DOHH2 (cell line): Measurements from ENCODE around the gene PKD1L1.
A peak's percentile ranks its signal among the peaks of the same experiment; 100 is the strongest.

Source experiments
- H3F3A ChIP-seq: fragments of 200-600 bp; sonication (generic), shearing (Covaris generic); 2 replicates; pipeline ENCODE4 v1.6.0; 2016; ENCODE audit warnings: antibody characterized with exemption, mild to moderate bottlenecking; ENCODE audit not compliant: control insufficient read depth, insufficient read depth
- H3K27ac ChIP-seq: fragments of 200-600 bp; sonication (generic); 2 replicates; pipeline ENCODE4 v1.5.1; 2014; ENCODE audit warnings: low read depth, mild to moderate bottlenecking, low read length, moderate library complexity
- H3K27me3 ChIP-seq: fragments of 200-600 bp; sonication (generic); 2 replicates; pipeline ENCODE4 v1.6.1; 2014; ENCODE audit warnings: mild to moderate bottlenecking, low read length, mixed read lengths; ENCODE audit not compliant: control insufficient read depth
- H3K36me3 ChIP-seq: fragments of 200-600 bp; sonication (generic); 2 replicates; pipeline ENCODE4 v1.6.1; 2014; ENCODE audit warnings: mild to moderate bottlenecking, low read length, moderate library complexity, mixed read lengths; ENCODE audit not compliant: control insufficient read depth
- H3K4me1 ChIP-seq: fragments of 200-600 bp; sonication (generic); 2 replicates; pipeline ENCODE4 v1.6.1; 2014; ENCODE audit warnings: mild to moderate bottlenecking, low read length, mixed read lengths; ENCODE audit not compliant: control insufficient read depth
- H3K4me2 ChIP-seq: fragments of 200-600 bp; sonication (generic); 2 replicates; pipeline ENCODE4 v1.6.0; 2014; ENCODE audit warnings: mild to moderate bottlenecking, low read length, moderate library complexity
- H3K4me3 ChIP-seq: fragments of 200-600 bp; sonication (generic); 2 replicates; pipeline ENCODE4 v1.5.1; 2014; ENCODE audit warnings: mild to moderate bottlenecking, low read length, mixed read lengths
- H3K79me2 ChIP-seq: fragments of 200-600 bp; sonication (generic); 2 replicates; pipeline ENCODE4 v1.6.1; 2014; ENCODE audit warnings: mild to moderate bottlenecking, low read length, mixed read lengths; ENCODE audit not compliant: control insufficient read depth
- H3K9me2 ChIP-seq: fragments of 200-600 bp; sonication (generic); replicated peaks from 2 replicates; pipeline ENCODE4 v1.6.1; 2014; ENCODE audit warnings: mild to moderate bottlenecking, low read length, mixed read lengths; ENCODE audit not compliant: control insufficient read depth
- H3K9me3 ChIP-seq: fragments of 200-600 bp; sonication (generic); 2 replicates; pipeline ENCODE4 v1.6.1; 2014; ENCODE audit warnings: antibody characterized with exemption, low read length, mixed read lengths; ENCODE audit not compliant: control insufficient read depth, insufficient read depth
- H4K20me1 ChIP-seq: fragments of 200-600 bp; sonication (generic); 2 replicates; pipeline ENCODE4 v1.6.0; 2014; ENCODE audit warnings: low read depth, mild to moderate bottlenecking, antibody characterized with exemption, low read length, moderate library complexity; ENCODE audit not compliant: control insufficient read depth, insufficient read depth
- EZH2phosphoT487 ChIP-seq: fragments of 200-600 bp; sonication (generic); IDR thresholded peaks from 2 replicates; pipeline ENCODE4 v1.6.1; 2017; ENCODE audit warnings: borderline replicate concordance, mild to moderate bottlenecking, antibody characterized with exemption, low read length, moderate library complexity, mixed read lengths
- TF ChIP-seq, protein P1 (sequence below): fragments of 200-600 bp; sonication (generic); IDR thresholded peaks from one replicate; pipeline ENCODE4 v1.5.1; 2014; ENCODE audit warnings: antibody characterized with exemption, mild to moderate bottlenecking, low read depth, low read length; ENCODE audit not compliant: poor library complexity, severe bottlenecking

PKD1L1 gene

DNA sequence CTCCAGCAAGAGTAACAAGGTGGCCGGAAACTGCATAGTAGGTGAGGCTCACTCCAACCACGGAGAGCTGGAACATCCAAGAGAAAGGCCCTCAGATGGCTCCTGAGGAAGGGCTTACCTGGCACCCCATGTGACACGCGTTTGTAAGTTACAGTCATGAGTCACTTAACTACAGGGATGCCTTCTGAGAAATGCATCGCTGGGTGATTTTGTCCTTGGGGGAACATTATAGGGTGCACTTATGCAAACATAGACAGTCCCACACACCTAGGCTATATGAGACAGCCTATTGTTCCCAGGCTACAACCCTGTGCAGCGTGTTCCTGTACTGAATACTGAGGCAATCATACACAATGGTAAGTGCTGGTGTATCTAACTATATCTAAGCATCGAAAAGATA lies 139.9 kb downstream of the PKD1L1 start:
- Histone ChIP-seq H3K27me3 (no peaks in the 10 kb centered on the region), H3K4me2 (peak overlapping the region; percentile 43), H3K9me2 (no peaks in the 10 kb centered on the region), H3K79me2 (no peaks in the 10 kb centered on the region), H3K4me3 (peak overlapping the region; percentile 18), H4K20me1 (no peaks in the 10 kb centered on the region), H3F3A (no peaks in the 10 kb centered on the region), H3K4me1 (peaks cover 52% of the 10 kb centered on the region), H3K36me3 (no peaks in the 10 kb centered on the region), H3K27ac (no peak overlapping the region), H3K9me3 (no peaks in the 10 kb centered on the region)
- TF ChIP-seq, protein P1, sequence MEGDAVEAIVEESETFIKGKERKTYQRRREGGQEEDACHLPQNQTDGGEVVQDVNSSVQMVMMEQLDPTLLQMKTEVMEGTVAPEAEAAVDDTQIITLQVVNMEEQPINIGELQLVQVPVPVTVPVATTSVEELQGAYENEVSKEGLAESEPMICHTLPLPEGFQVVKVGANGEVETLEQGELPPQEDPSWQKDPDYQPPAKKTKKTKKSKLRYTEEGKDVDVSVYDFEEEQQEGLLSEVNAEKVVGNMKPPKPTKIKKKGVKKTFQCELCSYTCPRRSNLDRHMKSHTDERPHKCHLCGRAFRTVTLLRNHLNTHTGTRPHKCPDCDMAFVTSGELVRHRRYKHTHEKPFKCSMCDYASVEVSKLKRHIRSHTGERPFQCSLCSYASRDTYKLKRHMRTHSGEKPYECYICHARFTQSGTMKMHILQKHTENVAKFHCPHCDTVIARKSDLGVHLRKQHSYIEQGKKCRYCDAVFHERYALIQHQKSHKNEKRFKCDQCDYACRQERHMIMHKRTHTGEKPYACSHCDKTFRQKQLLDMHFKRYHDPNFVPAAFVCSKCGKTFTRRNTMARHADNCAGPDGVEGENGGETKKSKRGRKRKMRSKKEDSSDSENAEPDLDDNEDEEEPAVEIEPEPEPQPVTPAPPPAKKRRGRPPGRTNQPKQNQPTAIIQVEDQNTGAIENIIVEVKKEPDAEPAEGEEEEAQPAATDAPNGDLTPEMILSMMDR, result no peak
- no peak for TF ChIP-seq EZH2phosphoT487

DNA sequence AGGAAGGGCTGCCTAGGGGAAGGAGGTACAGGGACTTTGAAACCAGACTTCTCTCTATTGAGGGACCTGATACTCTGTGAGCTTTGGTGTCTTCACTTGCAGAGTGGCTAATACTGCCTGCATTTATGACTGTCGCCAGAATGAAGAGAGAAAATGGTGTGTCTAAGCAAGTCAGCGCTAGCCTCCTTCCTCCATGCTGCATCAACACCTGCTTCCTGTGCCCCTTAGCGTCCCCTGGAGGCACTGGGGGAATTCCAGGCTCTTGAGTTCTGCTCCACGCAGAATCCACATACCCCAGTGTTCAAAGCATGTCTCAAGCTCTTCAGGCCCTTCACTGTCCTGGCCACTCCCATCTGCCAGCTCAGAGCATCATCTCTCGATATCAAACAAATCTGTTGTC lies 140.5 kb downstream of the PKD1L1 start:
- Histone ChIP-seq H3F3A (no peaks in the 10 kb centered on the region), H3K79me2 (no peaks in the 10 kb centered on the region), H3K4me1 (peaks cover 52% of the 10 kb centered on the region), H3K9me2 (no peaks in the 10 kb centered on the region), H3K4me3 (peak overlapping the region; percentile 18), H3K4me2 (peak overlapping the region; percentile 43), H3K36me3 (no peaks in the 10 kb centered on the region), H3K9me3 (no peaks in the 10 kb centered on the region), H4K20me1 (no peaks in the 10 kb centered on the region), H3K27me3 (no peaks in the 10 kb centered on the region), H3K27ac (no peak overlapping the region)
- TF ChIP-seq, protein P1, result peak; percentile 76
- no peak for TF ChIP-seq EZH2phosphoT487

DNA sequence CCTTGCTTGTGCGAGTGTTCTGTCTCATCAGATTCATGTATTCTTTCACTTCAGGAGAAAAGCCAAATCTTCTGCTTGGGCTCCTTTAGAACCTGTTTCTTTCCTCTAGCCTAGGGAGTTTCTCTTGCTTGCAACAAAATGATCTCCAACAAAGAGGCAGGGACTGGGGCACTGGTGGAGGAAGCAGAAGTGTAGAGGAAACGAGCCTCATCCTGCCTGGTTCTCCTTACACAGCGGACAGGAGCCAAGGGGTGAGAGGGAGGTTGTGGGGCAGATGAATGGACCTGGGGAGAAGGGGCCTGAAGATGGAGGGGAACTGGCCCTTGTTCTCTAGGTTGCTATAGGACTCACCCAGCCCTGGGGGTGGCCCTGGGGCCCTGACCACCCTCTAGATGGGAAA lies 141.1 kb downstream of the PKD1L1 start:
- no peaks in the 10 kb centered on the region for H3K27me3 ChIP-seq
- TF ChIP-seq, protein P1, result no peak
- no peak for TF ChIP-seq EZH2phosphoT487
- H3K4me3 ChIP-seq, result no peak overlapping the region
- H3K36me3 ChIP-seq, result no peaks in the 10 kb centered on the region
- peaks cover 48% of the 10 kb centered on the region for H3K4me1 ChIP-seq
- H3K9me3 ChIP-seq, result no peaks in the 10 kb centered on the region
- H4K20me1 ChIP-seq, result no peaks in the 10 kb centered on the region
- H3K27ac ChIP-seq, result no peak overlapping the region
- H3F3A ChIP-seq, result no peaks in the 10 kb centered on the region
- H3K4me2 ChIP-seq, result peak overlapping the region; percentile 43; the same call in 1 of the 2 replicates
- no peaks in the 10 kb centered on the region for H3K9me2 ChIP-seq
- no peaks in the 10 kb centered on the region for H3K79me2 ChIP-seq
